Gastroesophageal sphincter (tissue), 4 donors: ENCODE results near the gene ADAMTS1. TPM values are rescaled to one million over a fixed set of nuclear protein-coding genes. Genes with fewer than 3 reads are reported as not detected.
A peak's percentile ranks its signal among the peaks of the same experiment; 100 is the strongest.

Experiments used
- ATAC-seq: fragments of 150-250 bp; one replicate; pipeline ENCODE4 v1.9.1; 2016; ENCODE audit warnings: mild to moderate bottlenecking, moderate library complexity
- H3K27ac ChIP-seq, 4 donors: fragments of 200-600 bp; sonication (generic) in 3 of 4; 1 replicate in 3 of 4; 2 replicates in 1 of 4; pipeline ENCODE4 v1.5.1; 2016 to 2019
- H3K27me3 ChIP-seq: fragments of 200-600 bp; sonication (generic); one replicate; pipeline ENCODE4 v1.5.1; 2019
- H3K36me3 ChIP-seq, 2 donors: fragments of 200-600 bp; sonication (generic); one replicate each; pipeline ENCODE4 v1.5.1; 2019; ENCODE audit warnings: control low read depth in 1 of 2
- H3K4me1 ChIP-seq, 3 donors: fragments of 200-600 bp; sonication (generic); 1 replicate in 2 of 3; 2 replicates in 1 of 3; pipeline ENCODE4 v1.5.1; 2016 to 2019; ENCODE audit warnings: control low read depth in 2 of 3
- H3K4me3 ChIP-seq, 2 donors: fragments of 200-600 bp; sonication (generic); one replicate each; pipeline ENCODE4 v1.5.1; 2019; ENCODE audit warnings: mild to moderate bottlenecking in 1 of 2, moderate library complexity in 1 of 2
- H3K9me3 ChIP-seq, 3 donors: fragments of 200-600 bp; sonication (generic); one replicate each; pipeline ENCODE4 v1.5.1; 2017 to 2019; ENCODE audit warnings: control low read depth in 2 of 3
- CTCF ChIP-seq, 4 experiments: fragments of 200-600 bp in 2 of 4; fragments of 450-650 bp in 2 of 4; sonication (generic) in 1 of 4; IDR thresholded peaks; one replicate each; pipeline ENCODE4 v1.5.1; 2017 to 2019; ENCODE audit warnings: antibody characterized with exemption in 4 of 4, mild to moderate bottlenecking in 2 of 4, moderate library complexity in 2 of 4
- EP300 ChIP-seq: sonication (generic); formaldehyde crosslinking; IDR thresholded peaks from one replicate; pipeline ENCODE4 v1.6.1; 2017; ENCODE audit warnings: antibody characterized with exemption, mild to moderate bottlenecking
- POLR2A ChIP-seq, 2 donors: fragments of 450-650 bp; IDR thresholded peaks; one replicate each; pipeline ENCODE4 v1.6.1; 2017; ENCODE audit warnings: antibody characterized with exemption in 2 of 2, mild to moderate bottlenecking in 2 of 2, moderate library complexity in 1 of 2
- POLR2AphosphoS5 ChIP-seq: sonication (generic); formaldehyde crosslinking; IDR thresholded peaks from one replicate; pipeline ENCODE4 v1.6.1; 2017; ENCODE audit warnings: antibody characterized with exemption
- WGBS, 2 donors: methylation state at CpG; one replicate each; pipeline ENCODE4 v1.1.5; 2018; ENCODE audit warnings: low coverage in 1 of 2; 5-methylcytosine and 5-hydroxymethylcytosine counted together
- total RNA-seq, 4 donors: library from RNA; depleted of rRNA; stranded (reverse); fragments of >200 nt; gene quantifications; one replicate each; pipeline ENCODE4 v1.1.0, GENCODE V29; 2016

Gene ADAMTS1
- 100 to 1,000 TPM in 2 of 4 donors, 10 to 100 TPM in 2; 68.5 to 144 (median 103) TPM for total RNA-seq

GRCh38 chr21:26845066-26845758, at the start of gene ADAMTS1:
Gene ADAMTS1 (minus strand): TSS chr21:26845409. CDS start chr21:26844954, 455 bp downstream.
- ATAC-seq = peak; percentile 72
- WGBS, 2 donors = 0% methylated on average over 11 of the region's 56 CpGs; no CpG with 5 or more reads in 1 of the 2 donors
- TF ChIP-seq EP300 (no peak), CTCF (IDR thresholded peaks at IDR 0.05) (peak in 3 of 4 experiments; percentile 3 to 40 (median 21)), POLR2AphosphoS5 (peak; percentile 100), POLR2A (IDR thresholded peaks at IDR 0.05) (peak; percentile 99)
- H3K9me3 ChIP-seq = no peaks in the 10 kb centered on the region
- peak within 1 kb of the TSS; percentile 85 to 94 for H3K4me3 ChIP-seq
- H3K27ac ChIP-seq = peak within 1 kb of the TSS; percentile 94 to 98 (median 97)
- peaks cover 0 to 23% of the 10 kb centered on the region in 2 donors for H3K36me3 ChIP-seq
- H3K27me3 ChIP-seq = no peaks in the 10 kb centered on the region
- peaks cover 2 to 62% (median 2%) of the 10 kb centered on the region in 3 donors for H3K4me1 ChIP-seq

- WGBS, 2 donors = 50 to 64% methylated on average over 1 of the region's 1 CpG
These were observed 46.9 kb upstream of the ADAMTS1 start for GRCh38 chr21:26892151-26892550.

GRCh38 chr21:26888931-26889330, 43.7 kb upstream of the ADAMTS1 start:
- WGBS, 2 donors = 72 to 75% methylated on average over 5 of the region's 5 CpGs
- H3K36me3 ChIP-seq = no peaks in the 10 kb centered on the region
- peaks cover 0 to 8% (median 0%) of the 10 kb centered on the region in 3 donors for H3K4me1 ChIP-seq
- no peak overlapping the region for H3K4me3 ChIP-seq
- ATAC-seq = no peak
- no peak overlapping the region for H3K27ac ChIP-seq
- no peaks in the 10 kb centered on the region for H3K27me3 ChIP-seq
- TF ChIP-seq EP300 (no peak), POLR2A (IDR thresholded peaks at IDR 0.05) (no peak), CTCF (IDR thresholded peaks at IDR 0.05) (no peak), POLR2AphosphoS5 (no peak)
- H3K9me3 ChIP-seq = no peaks in the 10 kb centered on the region

More at GRCh38 chr21:26892151-26892550, 46.9 kb upstream of the ADAMTS1 start:
- no peaks in the 10 kb centered on the region for H3K9me3 ChIP-seq
- TF ChIP-seq CTCF (IDR thresholded peaks at IDR 0.05) = no peak
- no peak for TF ChIP-seq POLR2AphosphoS5
- TF ChIP-seq POLR2A (IDR thresholded peaks at IDR 0.05) = no peak
- no peak for TF ChIP-seq EP300
- ATAC-seq = no peak
- H3K27ac ChIP-seq = no peak overlapping the region
- H3K36me3 ChIP-seq = no peaks in the 10 kb centered on the region
- H3K4me3 ChIP-seq = no peak overlapping the region
- H3K27me3 ChIP-seq = no peaks in the 10 kb centered on the region
- peaks cover 0 to 5% (median 0%) of the 10 kb centered on the region in 3 donors for H3K4me1 ChIP-seq

- H3K36me3 ChIP-seq = no peaks in the 10 kb centered on the region
- peaks cover 0 to 8% (median 0%) of the 10 kb centered on the region in 3 donors for H3K4me1 ChIP-seq
- no peak overlapping the region for H3K4me3 ChIP-seq
- no peak for ATAC-seq
- no peaks in the 10 kb centered on the region for H3K9me3 ChIP-seq
- no peaks in the 10 kb centered on the region for H3K27me3 ChIP-seq
- no peak for TF ChIP-seq CTCF (IDR thresholded peaks at IDR 0.05)
- no peak for TF ChIP-seq EP300
- no peak for TF ChIP-seq POLR2AphosphoS5
- no peak for TF ChIP-seq POLR2A (IDR thresholded peaks at IDR 0.05)
- no peak overlapping the region for H3K27ac ChIP-seq
These were observed 43.0 kb upstream of the ADAMTS1 start for GRCh38 chr21:26888256-26888655.

GRCh38 chr21:26887251-26887650, 42.0 kb upstream of the ADAMTS1 start:
- no peak for ATAC-seq

More at GRCh38 chr21:26887251-26887650, 42.0 kb upstream of the ADAMTS1 start:
- H3K36me3 ChIP-seq = no peaks in the 10 kb centered on the region
- H3K27me3 ChIP-seq = no peaks in the 10 kb centered on the region
- H3K27ac ChIP-seq = peak overlapping the region in 1 of 4 donors; percentile 3
- no peak overlapping the region for H3K4me3 ChIP-seq
- no peaks in the 10 kb centered on the region for H3K9me3 ChIP-seq
- WGBS, 2 donors = 11 to 58% methylated on average over 2 of the region's 3 CpGs
- TF ChIP-seq POLR2A (IDR thresholded peaks at IDR 0.05) = no peak
- H3K4me1 ChIP-seq = peaks cover 0 to 8% (median 0%) of the 10 kb centered on the region in 3 donors
